ENCODE data around the gene ZBTB8B. TPM values are rescaled to one million over a fixed set of nuclear protein-coding genes. Genes with fewer than 3 reads are reported as not detected.
A peak's percentile ranks its signal among the peaks of the same experiment; 100 is the strongest.

ZBTB8B gene
- total and polyA plus RNA-seq, 7 donors: under 0.01 TPM; not detected in 5

DNA sequence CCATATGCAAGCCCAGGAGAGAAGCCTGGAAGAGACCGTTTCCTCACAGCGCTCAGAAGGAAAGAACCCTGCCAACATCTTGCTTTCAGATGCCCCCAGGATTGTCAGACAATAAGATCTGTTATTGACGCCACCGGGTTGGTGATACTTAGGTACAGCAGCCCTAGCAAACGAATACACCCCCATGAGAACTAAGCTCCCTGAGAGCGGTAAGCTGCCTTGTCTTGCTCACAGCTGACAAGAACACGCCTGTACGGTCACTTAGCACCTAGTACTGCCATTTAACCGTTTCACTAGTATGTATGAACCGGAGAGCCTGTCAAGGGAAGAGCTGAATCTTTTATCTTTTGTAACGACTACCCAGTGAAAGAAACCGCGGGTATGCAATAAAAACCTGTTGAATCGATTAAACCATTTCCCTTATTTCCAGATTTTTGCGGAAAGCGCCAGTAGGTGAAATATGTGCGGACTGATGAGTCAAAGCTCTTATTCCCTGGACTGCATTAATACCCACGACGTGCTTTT is 619 bp upstream of the ZBTB8B start:
- Histone ChIP-seq H3K27ac (no peak overlapping the region), H3K36me3 (ENCODE audit: insufficient read depth in 1 of 2, low read depth in 1 of 2) (no peaks in the 10 kb centered on the region), H3K27me3 (ENCODE audit: insufficient read depth in 3 of 3, low read length in 2 of 3) (peaks cover 0 to 48% (median 7%) of the 10 kb centered on the region in 3 donors), H3K4me3 (peak overlapping the region; percentile 68), H3K9me3 (peaks cover 4% of the 10 kb centered on the region), H3K4me1 (peaks cover 14% of the 10 kb centered on the region)
- DNase-seq (no peak), ATAC-seq (peak in 2 of 4 donors; percentile 60 to 74)
- no peak for TF ChIP-seq CTCF (IDR thresholded peaks at IDR 0.05)
- intact Hi-C loops (cut with DNase I): no loop called here
- 3 to 5% (median 5%) methylated on average over 19 of the region's 19 CpGs for WGBS, 3 donors

DNA sequence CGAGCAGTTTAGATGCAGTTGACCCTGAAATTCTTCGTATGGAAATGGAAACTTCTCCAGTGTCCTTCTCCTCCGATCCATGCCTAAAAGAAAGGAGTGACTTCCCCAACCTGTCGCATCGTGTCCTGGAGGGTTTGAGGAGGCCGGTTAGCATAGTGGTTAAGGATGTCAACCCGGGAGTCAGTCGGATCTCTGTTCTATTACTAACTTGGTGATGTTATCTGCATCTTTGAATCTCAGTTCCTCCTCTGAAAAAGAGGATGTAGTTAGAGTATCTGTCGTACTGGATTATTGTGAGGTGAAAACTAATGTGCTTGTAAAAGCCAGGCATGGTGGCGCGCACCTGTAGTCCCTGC is 684 bp downstream of the ZBTB8B start:
- Histone ChIP-seq H3K27me3 (ENCODE audit: insufficient read depth in 3 of 3, low read length in 2 of 3) (peaks cover 0 to 59% (median 8%) of the 10 kb centered on the region in 3 donors), H3K4me3 (peak overlapping the region; percentile 68), H3K9me3 (no peaks in the 10 kb centered on the region), H3K36me3 (ENCODE audit: insufficient read depth in 1 of 2, low read depth in 1 of 2) (no peaks in the 10 kb centered on the region), H3K4me1 (peaks cover 14% of the 10 kb centered on the region), H3K27ac (no peak overlapping the region)
- ATAC-seq: no peak
- intact Hi-C loops (cut with DNase I): no loop called here
- 38 to 40% (median 39%) methylated on average over 11 of the region's 11 CpGs for WGBS, 3 donors
- no peak for TF ChIP-seq CTCF (IDR thresholded peaks at IDR 0.05)
- no peak for DNase-seq

- intact Hi-C loops (cut with DNase I): no loop called here
- Histone ChIP-seq H3K4me3 (no peak overlapping the region), H3K36me3 (ENCODE audit: insufficient read depth in 1 of 2, low read depth in 1 of 2) (no peaks in the 10 kb centered on the region), H3K27me3 (ENCODE audit: insufficient read depth in 3 of 3, low read length in 2 of 3) (peaks cover 0 to 70% (median 11%) of the 10 kb centered on the region in 3 donors), H3K4me1 (peaks cover 14% of the 10 kb centered on the region), H3K9me3 (no peaks in the 10 kb centered on the region), H3K27ac (no peak overlapping the region)
- TF ChIP-seq CTCF (IDR thresholded peaks at IDR 0.05): no peak
- DNase-seq (no peak), ATAC-seq (no peak)
- WGBS, 3 donors: 91 to 94% (median 93%) methylated on average over 4 of the region's 4 CpGs
Measured at GRCh38 chr1:32466761-32467160, 1.9 kb downstream of the ZBTB8B start.

DNA sequence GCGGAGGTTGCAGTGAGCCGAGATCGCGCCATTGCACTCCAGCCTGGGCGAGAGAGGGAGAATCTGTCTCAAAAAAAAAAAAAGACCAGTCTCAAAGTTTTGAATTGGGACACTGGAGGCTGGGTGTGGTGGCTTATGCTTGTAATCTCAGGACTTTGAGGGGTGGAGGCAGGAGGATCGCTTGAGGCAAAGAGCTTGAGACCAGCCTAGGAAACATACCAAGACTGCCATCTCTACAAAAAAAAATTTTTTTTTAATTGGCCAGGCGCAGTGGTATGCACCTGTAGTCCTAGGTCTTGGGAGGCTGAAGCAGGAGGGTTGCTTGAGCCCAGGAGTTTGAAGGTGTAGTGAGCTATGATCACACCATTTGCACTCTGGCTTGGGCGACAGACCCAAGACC is 3.9 kb downstream of the ZBTB8B start:
- DNase-seq (no peak), ATAC-seq (no peak)
- Histone ChIP-seq H3K27ac (no peak overlapping the region), H3K27me3 (ENCODE audit: insufficient read depth in 3 of 3, low read length in 2 of 3) (peaks cover 0 to 80% (median 11%) of the 10 kb centered on the region in 3 donors), H3K4me1 (peaks cover 14% of the 10 kb centered on the region), H3K9me3 (no peaks in the 10 kb centered on the region), H3K36me3 (ENCODE audit: insufficient read depth in 1 of 2, low read depth in 1 of 2) (no peaks in the 10 kb centered on the region), H3K4me3 (no peak overlapping the region)
- WGBS, 3 donors: 85 to 94% (median 93%) methylated on average over 8 of the region's 8 CpGs
- intact Hi-C loops (cut with DNase I): no loop called here
- no peak for TF ChIP-seq CTCF (IDR thresholded peaks at IDR 0.05)

- WGBS, 3 donors: 76 to 78% (median 77%) methylated on average over 11 of the region's 11 CpGs
- H3K4me3 ChIP-seq: no peak overlapping the region
- ATAC-seq (no peak), DNase-seq (no peak)
- no peaks in the 10 kb centered on the region for H3K36me3 ChIP-seq (ENCODE audit: insufficient read depth in 1 of 2, low read depth in 1 of 2)
- H3K27me3 ChIP-seq (ENCODE audit: insufficient read depth in 3 of 3, low read length in 2 of 3): peaks cover 0 to 65% (median 9%) of the 10 kb centered on the region in 3 donors
- no peaks in the 10 kb centered on the region for H3K4me1 ChIP-seq
- no peak overlapping the region for H3K27ac ChIP-seq
- no peaks in the 10 kb centered on the region for H3K9me3 ChIP-seq
- no peak for TF ChIP-seq CTCF (IDR thresholded peaks at IDR 0.05)
- intact Hi-C loops (cut with DNase I): no loop called here
Measured at GRCh38 chr1:32470431-32470830, 5.6 kb downstream of the ZBTB8B start.
